Measurements from ENCODE around the gene SPINK7. TPM values are rescaled to one million over a fixed set of nuclear protein-coding genes. Genes with fewer than 3 reads are reported as not detected.

SPINK7 gene
- not detected in 2 replicates for total RNA-seq

DNA sequence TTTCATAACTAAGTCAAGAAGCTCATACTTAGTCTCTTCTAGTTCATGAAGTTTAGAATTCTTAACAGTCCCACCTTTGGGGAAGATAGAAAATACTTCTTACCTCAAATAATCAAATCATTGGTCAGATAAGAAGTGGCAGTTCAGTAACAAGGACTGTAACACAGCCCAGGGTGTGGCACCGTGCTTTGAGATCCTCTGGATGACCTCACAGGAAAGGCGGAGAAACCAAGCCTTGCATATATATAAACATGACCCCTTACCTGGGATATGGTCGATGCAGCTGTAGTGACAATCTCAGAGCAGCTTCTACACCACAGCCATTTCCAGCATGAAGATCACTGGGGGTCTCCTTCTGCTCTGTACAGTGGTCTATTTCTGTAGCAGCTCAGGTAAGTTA, at the start of gene SPINK7:
Gene SPINK7 (plus strand): TSS at position 271 of the 400 bp plus-strand sequence. CDS start 61 bp downstream, at position 332.

GRCh38 chr5:148268566-148268965, 43.7 kb upstream of the SPINK7 start, which contains the start of gene SPINK13:
Gene SPINK13, plus strand, starts transcription at chr5:148268794. Its CDS starts 1,279 bp downstream, at chr5:148270073.

DNA sequence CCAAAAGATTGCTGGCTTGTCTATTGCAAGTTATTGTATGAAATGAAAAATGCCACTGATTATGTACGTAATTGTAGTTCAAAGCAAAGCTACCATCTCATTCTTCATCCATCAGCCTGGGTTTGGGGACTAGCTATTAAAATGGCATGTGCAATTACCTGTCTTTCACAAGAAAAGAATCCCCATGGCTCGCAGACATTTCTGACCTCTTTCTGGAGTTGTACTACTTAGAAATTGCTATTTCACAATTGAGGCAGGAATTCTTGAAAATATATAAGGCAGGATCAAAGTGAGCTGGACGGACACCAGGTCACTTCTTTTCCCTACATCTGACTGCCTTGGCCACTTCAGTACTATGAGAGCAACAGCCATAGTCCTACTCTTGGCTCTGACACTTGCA, 23.0 kb downstream of the SPINK7 start, which contains the start of gene SPINK9:
Gene SPINK9 (plus strand): TSS at position 301 of the 400 bp plus-strand sequence. CDS start 55 bp downstream, at position 356.

Other genes with a start within 250 kb of the SPINK7 start
- not detected in 2 replicates for gene SPINK5, start 248.4 kb upstream of the SPINK7 start, total RNA-seq
- not detected in 2 replicates for gene SPINK14, start 143.9 kb upstream of the SPINK7 start, total RNA-seq
- gene SPINK6, start 109.4 kb upstream of the SPINK7 start, total RNA-seq: not detected in 2 replicates
- gene MARCOL, start 73.9 kb upstream of the SPINK7 start, total RNA-seq: not detected in 2 replicates
- gene SPINK13, start 43.6 kb upstream of the SPINK7 start, total RNA-seq: not detected in 2 replicates
- not detected in 2 replicates for gene SPINK9, start 23.1 kb downstream of the SPINK7 start, total RNA-seq
- gene FBXO38, start 71.5 kb downstream of the SPINK7 start, total RNA-seq: 48.5 and 65.7 TPM in 2 replicates

Measured in subcutaneous preadipocyte (primary cell).